Endothelial cell (in vitro differentiated cells): ENCODE data around the gene MTPN. TPM values are rescaled to one million over a fixed set of nuclear protein-coding genes. Genes with fewer than 3 reads are reported as not detected.

Experiments
- DNase-seq: peaks from one replicate; pipeline ENCODE4 v3.0.0; 2021; ENCODE audit warnings: low spot score
- H3K27ac Mint-ChIP-seq: one replicate; pipeline ENCODE4 v1.8.0; 2021; ENCODE audit warnings: mixed read lengths, inconsistent platforms; ENCODE audit not compliant: unreplicated experiment
- H3K27me3 Mint-ChIP-seq: one replicate; pipeline ENCODE4 v1.8.0; 2021; ENCODE audit warnings: mild to moderate bottlenecking, moderate library complexity, mixed read lengths, inconsistent platforms; ENCODE audit not compliant: unreplicated experiment
- H3K36me3 Mint-ChIP-seq: one replicate; pipeline ENCODE4 v1.8.0; 2021; ENCODE audit warnings: mild to moderate bottlenecking, low read depth, mixed read lengths, inconsistent platforms; ENCODE audit not compliant: unreplicated experiment
- H3K4me1 Mint-ChIP-seq: one replicate; pipeline ENCODE4 v1.8.0; 2021; ENCODE audit warnings: mild to moderate bottlenecking, mixed read lengths, inconsistent platforms; ENCODE audit not compliant: unreplicated experiment
- H3K4me3 Mint-ChIP-seq: one replicate; pipeline ENCODE4 v1.8.0; 2021; ENCODE audit warnings: mild to moderate bottlenecking, mixed read lengths, inconsistent platforms; ENCODE audit not compliant: unreplicated experiment
- H3K9me3 Mint-ChIP-seq: one replicate; pipeline ENCODE4 v1.8.0; 2021; ENCODE audit warnings: mixed read lengths, inconsistent platforms; ENCODE audit not compliant: unreplicated experiment
- CTCF ChIP-seq: fragments of 200-600 bp; sonication (generic); IDR thresholded peaks from one replicate; pipeline ENCODE4 v1.5.0; 2021; ENCODE audit warnings: antibody characterized with exemption; ENCODE audit not compliant: unreplicated experiment
- total RNA-seq: library from RNA; stranded (reverse); fragmentation: NEBNext Ultra II Directional; extraction: Animal tissue kit (Norgen Biotek cat#: 25700); gene quantifications from one replicate; pipeline ENCODE4 v1.2.1, GENCODE V29; 2021; ENCODE audit not compliant: unreplicated experiment

Gene MTPN
- total RNA-seq, 1 donor from 2014 or later = 183 TPM

GRCh38 chr7:135905858-135906257 is 71.3 kb downstream of the MTPN start:
- Mint-ChIP-seq H3K27me3 (peaks cover 1% of the 10 kb centered on the region), H3K9me3 (no peaks in the 10 kb centered on the region), H3K4me1 (no peaks in the 10 kb centered on the region), H3K36me3 (no peaks in the 10 kb centered on the region), H3K4me3 (no peak overlapping the region), H3K27ac (no peak overlapping the region)
- TF ChIP-seq CTCF = no peak
- DNase-seq = no peak

GRCh38 chr7:135905355-135905754 is 71.8 kb downstream of the MTPN start:
- no peaks in the 10 kb centered on the region for H3K4me1 Mint-ChIP-seq
- no peak overlapping the region for H3K4me3 Mint-ChIP-seq
- no peak for TF ChIP-seq CTCF
- no peaks in the 10 kb centered on the region for H3K9me3 Mint-ChIP-seq
- H3K27ac Mint-ChIP-seq = no peak overlapping the region
- peaks cover 1% of the 10 kb centered on the region for H3K27me3 Mint-ChIP-seq
- DNase-seq = no peak
- no peaks in the 10 kb centered on the region for H3K36me3 Mint-ChIP-seq

- Mint-ChIP-seq H3K4me3 (no peak overlapping the region), H3K27ac (no peak overlapping the region), H3K4me1 (no peaks in the 10 kb centered on the region), H3K36me3 (no peaks in the 10 kb centered on the region), H3K9me3 (no peaks in the 10 kb centered on the region), H3K27me3 (peaks cover 1% of the 10 kb centered on the region)
- no peak for DNase-seq
- TF ChIP-seq CTCF = no peak
Measured at GRCh38 chr7:135904282-135904681, 72.9 kb downstream of the MTPN start.

GRCh38 chr7:135901585-135902540 is 75.3 kb downstream of the MTPN start:
- TF ChIP-seq CTCF = no peak
- no peaks in the 10 kb centered on the region for H3K36me3 Mint-ChIP-seq
- no peak overlapping the region for H3K4me3 Mint-ChIP-seq
- no peaks in the 10 kb centered on the region for H3K4me1 Mint-ChIP-seq
- no peaks in the 10 kb centered on the region for H3K9me3 Mint-ChIP-seq
- no peak overlapping the region for H3K27ac Mint-ChIP-seq
- no peaks in the 10 kb centered on the region for H3K27me3 Mint-ChIP-seq
- no peak for DNase-seq

- Mint-ChIP-seq H3K4me3 (no peak overlapping the region), H3K27me3 (no peaks in the 10 kb centered on the region), H3K4me1 (no peaks in the 10 kb centered on the region), H3K36me3 (no peaks in the 10 kb centered on the region), H3K9me3 (no peaks in the 10 kb centered on the region), H3K27ac (no peak overlapping the region)
- no peak for TF ChIP-seq CTCF
- DNase-seq = no peak
Measured at GRCh38 chr7:135900065-135900546, 77.1 kb downstream of the MTPN start.
